NT2/D1 (cell line): ENCODE measurements around the gene ANKS6.
A peak's percentile ranks its signal among the peaks of the same experiment; 100 is the strongest.

Experiments used
- DNase-seq: peaks from one replicate; pipeline ENCODE4 v3.0.0-alpha.2; 2011; ENCODE audit warnings: low read depth, low spot score
- H3K27me3 ChIP-seq: 2 replicates; pipeline ENCODE4 v1.6.0; 2011; ENCODE audit warnings: mild to moderate bottlenecking; ENCODE audit not compliant: insufficient read length, insufficient read depth
- H3K36me3 ChIP-seq: 2 replicates; pipeline ENCODE4 v1.6.1; 2011; ENCODE audit warnings: mild to moderate bottlenecking, low read length, mixed read lengths; ENCODE audit not compliant: insufficient read depth, insufficient read length
- H3K4me1 ChIP-seq: 2 replicates; pipeline ENCODE4 v1.5.1; 2011; ENCODE audit not compliant: insufficient read depth, insufficient read length
- H3K4me3 ChIP-seq: 2 replicates; pipeline ENCODE4 v1.5.1; 2011; ENCODE audit warnings: low read depth; ENCODE audit not compliant: insufficient read length
- H3K9ac ChIP-seq: 2 replicates; pipeline ENCODE4 v1.6.0; 2011; ENCODE audit warnings: low read depth; ENCODE audit not compliant: insufficient read length
- H3K9me3 ChIP-seq: 2 replicates; pipeline ENCODE4 v1.5.1; 2011; ENCODE audit warnings: mild to moderate bottlenecking, low read length; ENCODE audit not compliant: insufficient read depth
- SUZ12 ChIP-seq: IDR thresholded peaks from 2 replicates; pipeline ENCODE4 v1.6.1; 2011; ENCODE audit not compliant: insufficient read length, insufficient read depth; ENCODE audit errors: extremely low read depth
- YY1 ChIP-seq: IDR thresholded peaks from 2 replicates; pipeline ENCODE4 v1.6.1; 2011; ENCODE audit not compliant: insufficient read length, insufficient read depth
- ZNF274 ChIP-seq: IDR thresholded peaks from 2 replicates; pipeline ENCODE4 v1.6.1; 2011; ENCODE audit warnings: mild to moderate bottlenecking, low read depth, low read length

Gene ANKS6

DNA sequence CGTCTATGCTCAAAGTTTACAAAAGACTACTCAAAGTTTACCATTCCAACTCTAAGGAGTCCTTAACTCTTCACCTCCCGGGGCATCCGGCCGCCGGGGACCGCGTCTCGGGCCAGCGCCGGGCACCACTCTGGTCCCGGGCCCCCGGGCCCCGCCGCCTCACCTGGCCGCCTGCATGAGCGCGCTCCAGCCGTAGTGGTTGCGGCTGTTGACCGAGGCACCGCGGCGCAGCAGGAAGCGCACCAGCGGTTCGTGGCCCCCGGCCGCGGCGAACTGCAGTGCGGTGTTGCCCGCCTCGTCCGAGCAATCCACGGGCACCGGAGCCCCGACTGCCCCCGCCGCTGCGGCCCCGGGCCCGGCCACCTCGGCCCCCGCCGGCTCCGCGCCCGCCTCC lies 388 bp downstream of the ANKS6 start:
- TF ChIP-seq SUZ12 (no peak), ZNF274 (no peak), YY1 (no peak)
- H3K4me3 ChIP-seq = peak overlapping the region; percentile 75
- peaks cover 7% of the 10 kb centered on the region for H3K27me3 ChIP-seq
- peaks cover 17% of the 10 kb centered on the region for H3K4me1 ChIP-seq
- H3K36me3 ChIP-seq = peaks cover 5% of the 10 kb centered on the region
- no peak for DNase-seq
- H3K9me3 ChIP-seq = peaks cover 17% of the 10 kb centered on the region
- peak overlapping the region; percentile 82 for H3K9ac ChIP-seq

- Histone ChIP-seq H3K4me3 (peak overlapping the region; percentile 75), H3K27me3 (peaks cover 7% of the 10 kb centered on the region), H3K9me3 (peaks cover 17% of the 10 kb centered on the region), H3K36me3 (peaks cover 10% of the 10 kb centered on the region), H3K4me1 (peaks cover 17% of the 10 kb centered on the region), H3K9ac (peak overlapping the region; percentile 82)
- DNase-seq = no peak
- no peak for TF ChIP-seq ZNF274
These were observed 930 bp downstream of the ANKS6 start for GRCh38 chr9:98795295-98795955.

DNA sequence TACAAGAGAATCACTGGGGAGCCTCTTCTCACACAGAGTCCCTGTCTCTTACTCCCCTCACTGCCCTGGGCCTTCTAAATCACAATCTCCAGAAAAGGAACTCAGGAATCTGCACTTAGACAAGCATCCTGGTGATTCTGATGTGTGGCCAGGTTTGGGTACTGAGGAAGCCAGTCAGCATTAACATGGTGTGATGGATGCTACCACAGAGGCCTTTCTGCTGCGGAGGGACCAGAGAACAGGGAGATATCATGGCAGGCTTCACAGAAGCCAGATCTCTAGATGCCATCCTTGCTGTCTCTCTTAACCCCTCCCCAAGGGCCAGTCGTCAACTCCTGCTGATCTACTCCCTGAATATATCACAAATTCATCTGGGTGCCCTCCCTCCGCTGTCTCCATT lies 1.6 kb downstream of the ANKS6 start:
- Histone ChIP-seq H3K4me1 (peaks cover 20% of the 10 kb centered on the region), H3K27me3 (peaks cover 7% of the 10 kb centered on the region), H3K9ac (peak overlapping the region; percentile 38), H3K4me3 (no peak overlapping the region), H3K36me3 (peaks cover 16% of the 10 kb centered on the region), H3K9me3 (peaks cover 17% of the 10 kb centered on the region)
- TF ChIP-seq ZNF274 = no peak
- no peak for TF ChIP-seq YY1
- TF ChIP-seq SUZ12 = no peak
- DNase-seq = no peak

- peaks cover 5% of the 10 kb centered on the region for H3K9me3 ChIP-seq
- H3K27me3 ChIP-seq = peaks cover 7% of the 10 kb centered on the region
- H3K36me3 ChIP-seq = peaks cover 33% of the 10 kb centered on the region
- no peak for DNase-seq
- peaks cover 23% of the 10 kb centered on the region for H3K4me1 ChIP-seq
- no peak overlapping the region for H3K9ac ChIP-seq
- H3K4me3 ChIP-seq = no peak overlapping the region
- TF ChIP-seq YY1 (no peak), ZNF274 (no peak), SUZ12 (no peak)
These were observed 3.3 kb downstream of the ANKS6 start for GRCh38 chr9:98793031-98793430.

DNA sequence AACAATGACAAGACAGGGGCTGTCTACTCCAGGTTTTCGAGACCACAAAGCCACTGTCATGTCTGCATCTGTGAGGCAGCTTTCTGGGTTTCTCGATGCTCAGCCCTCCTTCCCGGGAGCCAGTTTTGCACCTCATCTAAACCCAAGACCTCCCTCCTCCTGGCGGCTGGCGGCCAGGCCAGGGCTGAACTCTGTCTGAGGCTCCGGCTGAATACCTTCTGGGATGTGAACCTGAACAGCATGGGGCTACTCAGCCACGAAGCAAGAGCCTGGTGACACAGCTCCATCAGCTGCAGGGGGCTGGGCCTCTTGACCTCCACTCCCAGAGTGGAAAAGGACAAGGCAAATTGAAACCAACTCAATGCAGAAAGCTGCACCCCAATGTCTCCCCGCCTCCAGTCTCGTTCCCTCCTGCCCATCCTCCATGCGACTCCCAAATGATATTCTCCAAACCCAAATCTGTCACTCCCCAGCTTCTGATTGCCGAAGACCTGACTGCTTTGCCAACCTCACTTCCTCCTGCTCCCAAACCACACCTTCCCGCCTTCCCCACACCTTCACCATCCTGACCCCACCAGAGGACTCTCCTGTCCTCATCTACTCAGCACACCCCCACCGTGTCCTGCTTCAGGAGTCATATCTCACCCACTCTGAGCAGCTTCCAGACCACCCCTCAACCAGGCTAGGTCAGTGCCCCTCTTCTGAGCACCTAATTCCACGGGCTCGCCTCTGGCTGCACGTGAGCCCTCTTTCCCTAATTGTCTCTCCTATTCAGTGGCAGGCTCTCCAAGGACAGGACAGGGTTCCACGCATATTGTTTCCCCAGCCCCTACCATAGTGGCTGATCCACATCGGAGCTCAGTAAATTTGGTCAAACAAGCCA lies 4.5 kb downstream of the ANKS6 start:
- no peak overlapping the region for H3K4me3 ChIP-seq
- H3K9me3 ChIP-seq = no peaks in the 10 kb centered on the region
- peaks cover 3% of the 10 kb centered on the region for H3K27me3 ChIP-seq
- H3K9ac ChIP-seq = no peak overlapping the region
- peaks cover 42% of the 10 kb centered on the region for H3K36me3 ChIP-seq
- peaks cover 23% of the 10 kb centered on the region for H3K4me1 ChIP-seq
- TF ChIP-seq ZNF274 (no peak), YY1 (no peak), SUZ12 (no peak)
- no peak for DNase-seq

- DNase-seq = peak; percentile 74
- Histone ChIP-seq H3K9me3 (no peaks in the 10 kb centered on the region), H3K36me3 (peaks cover 44% of the 10 kb centered on the region), H3K27me3 (no peaks in the 10 kb centered on the region), H3K4me3 (no peak overlapping the region), H3K4me1 (peaks cover 23% of the 10 kb centered on the region), H3K9ac (no peak overlapping the region)
- TF ChIP-seq SUZ12 = no peak
- no peak for TF ChIP-seq YY1
- no peak for TF ChIP-seq ZNF274
These were observed 5.3 kb downstream of the ANKS6 start for GRCh38 chr9:98790842-98791607.
